ENCODE data around the gene ARHGAP23.
"Not testable (repeated sequence)": the region's sequence is repeated elsewhere in the genome, so short reads cannot be mapped to it uniquely, and the experiment has no call there.

ARHGAP23 gene

DNA sequence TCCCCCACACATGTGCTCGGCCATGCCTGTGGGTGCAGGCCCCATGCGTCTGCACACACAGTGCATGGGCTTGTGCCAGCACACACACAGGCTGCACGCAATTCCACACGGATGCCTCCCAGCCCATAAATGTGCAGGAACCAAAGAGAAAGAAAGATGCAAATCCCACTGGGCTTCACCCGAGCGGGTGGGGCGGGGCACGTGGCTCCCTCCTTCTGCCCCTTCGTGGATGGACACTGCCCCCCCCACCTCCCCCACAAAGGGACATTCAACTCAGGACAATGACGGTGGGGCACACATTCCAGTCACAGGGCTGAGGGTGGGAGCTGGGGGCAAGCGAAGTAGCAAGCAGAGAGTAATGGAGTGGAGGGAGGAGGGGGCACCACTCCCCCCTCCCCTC, 102.6 kb downstream of the ARHGAP23 start:
- not testable (repeated sequence) for DNase-seq

DNA sequence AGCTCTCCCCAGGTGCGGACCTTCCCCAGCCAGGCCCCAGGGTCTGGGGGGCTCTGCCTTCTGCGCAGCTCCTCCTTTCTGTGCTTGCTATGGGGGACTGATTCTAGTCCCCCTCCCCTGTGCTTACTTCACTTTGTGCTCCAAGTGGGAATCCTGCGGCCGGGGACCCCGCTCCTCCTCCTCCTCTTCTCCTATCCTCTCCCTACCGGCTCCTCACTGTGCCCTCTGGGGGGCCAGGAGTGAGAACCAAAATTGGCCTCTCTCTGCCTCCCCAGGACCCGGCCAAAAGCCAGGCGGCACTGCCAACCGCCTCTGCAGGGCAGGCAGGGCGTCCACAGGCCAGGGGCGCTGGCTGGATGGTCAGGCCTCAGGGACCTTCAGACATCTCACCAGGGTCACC, 103.5 kb downstream of the ARHGAP23 start:
- not testable (repeated sequence) for DNase-seq

DNA sequence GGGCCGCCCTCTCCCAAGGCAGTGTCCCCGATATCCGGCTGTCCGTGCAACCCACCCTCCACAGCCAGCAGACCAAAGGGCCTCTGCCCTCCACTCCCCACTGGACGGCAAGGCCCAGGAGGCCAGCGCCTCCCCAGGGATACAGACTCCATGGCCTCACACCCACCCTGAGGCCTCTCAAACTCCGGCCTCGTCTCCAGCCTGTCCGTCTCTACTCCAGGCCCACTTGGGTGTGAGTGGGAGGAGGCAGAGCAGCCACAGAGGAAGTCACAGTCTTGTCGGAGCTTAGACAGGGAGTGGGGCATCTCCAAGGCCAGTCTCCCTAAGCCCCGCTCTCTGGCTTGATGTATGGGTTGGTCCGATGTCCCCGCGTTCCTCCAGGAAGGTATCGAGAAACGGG, 104.2 kb downstream of the ARHGAP23 start:
- DNase-seq, result no peak

DNA sequence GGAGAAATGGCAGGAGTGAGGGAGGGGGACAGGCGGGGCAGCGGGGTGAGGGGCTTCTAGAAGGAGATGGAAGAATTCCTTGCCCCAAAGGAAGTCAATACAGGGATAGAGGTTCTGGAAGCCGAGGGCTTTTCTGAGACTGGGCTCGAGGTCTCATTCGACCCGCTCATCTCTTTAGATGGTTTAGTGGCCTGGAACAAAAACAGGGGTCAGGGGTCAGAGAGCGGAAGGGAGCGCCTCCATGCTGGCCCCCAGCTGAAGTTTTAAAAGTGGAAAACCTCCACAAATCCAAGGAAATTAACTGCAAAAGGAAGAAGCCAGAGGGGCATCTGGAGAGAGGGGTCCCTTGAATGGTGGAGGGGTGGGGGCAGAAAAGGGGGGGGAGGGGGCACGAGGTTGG, 105.0 kb downstream of the ARHGAP23 start:
- DNase-seq, result no peak

DNA sequence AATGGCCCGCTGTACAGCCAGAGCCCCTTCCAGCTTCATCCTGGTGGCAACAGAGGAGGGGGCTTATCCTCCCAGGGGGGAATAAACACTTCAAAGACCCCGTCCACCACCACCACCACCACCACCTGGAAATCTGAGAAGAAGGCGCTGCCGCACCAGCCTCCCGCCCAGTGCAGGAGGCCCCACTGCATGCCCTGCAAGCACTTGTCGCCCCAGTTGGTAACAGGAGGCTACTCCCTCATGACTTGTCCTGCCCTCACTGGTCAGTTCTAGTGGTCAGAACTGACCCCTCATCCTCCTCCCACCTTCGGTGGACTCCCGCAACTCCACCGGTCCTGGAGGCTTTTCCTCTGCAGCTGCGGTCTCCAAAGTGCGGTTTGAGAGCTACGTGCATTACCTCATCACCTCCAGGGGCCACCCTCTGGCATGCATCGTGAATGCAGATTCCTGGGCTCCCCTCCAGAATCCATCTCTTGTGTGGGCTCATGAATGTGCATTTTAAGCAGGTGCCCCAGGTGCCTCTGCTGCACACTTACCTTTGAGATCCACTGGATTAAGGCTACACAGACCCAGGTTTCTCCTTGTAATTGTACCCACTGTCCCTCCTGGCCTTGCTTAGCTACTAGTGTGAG, 105.7 kb downstream of the ARHGAP23 start:
- no peak for DNase-seq

DNA sequence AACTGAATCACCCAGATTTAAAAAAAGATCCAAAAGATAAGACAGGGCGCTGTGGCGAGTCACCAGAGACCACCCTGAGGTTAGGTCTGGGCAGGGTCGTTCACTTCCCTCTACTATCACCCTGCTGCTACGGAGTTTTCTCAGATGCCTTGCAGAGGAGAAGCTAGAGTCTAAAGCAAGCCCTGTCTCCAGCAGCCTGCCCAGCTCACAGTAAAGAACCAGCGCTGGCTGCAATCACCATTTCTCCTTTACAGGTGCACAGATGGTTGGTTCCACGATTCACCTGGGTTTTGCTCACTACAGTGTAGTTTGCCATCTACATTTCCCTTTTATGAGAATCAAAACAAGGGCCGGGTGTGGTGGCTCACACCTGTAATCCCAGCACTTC, 106.2 kb downstream of the ARHGAP23 start:
- DNase-seq, result no peak

DNA sequence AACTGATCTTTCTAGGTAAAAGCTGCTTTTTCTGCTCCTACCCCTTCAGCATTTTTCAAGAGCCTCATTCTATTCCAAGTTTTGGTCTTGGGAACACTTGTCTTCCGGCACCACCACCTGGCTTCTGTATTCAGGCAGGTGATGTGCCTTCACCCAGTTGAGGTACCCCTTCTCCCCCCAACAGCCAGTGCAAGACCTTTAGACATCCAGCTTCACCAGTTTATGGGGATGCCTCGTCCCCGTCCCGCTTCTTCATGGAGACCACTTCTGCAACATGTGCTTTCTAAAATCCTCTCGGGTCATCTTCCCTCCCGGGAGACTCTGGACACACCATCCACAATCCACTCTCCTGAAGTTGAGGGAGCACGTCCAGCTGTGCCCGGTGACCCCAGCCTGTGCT, 107.6 kb downstream of the ARHGAP23 start:
- DNase-seq, result no peak

DNA sequence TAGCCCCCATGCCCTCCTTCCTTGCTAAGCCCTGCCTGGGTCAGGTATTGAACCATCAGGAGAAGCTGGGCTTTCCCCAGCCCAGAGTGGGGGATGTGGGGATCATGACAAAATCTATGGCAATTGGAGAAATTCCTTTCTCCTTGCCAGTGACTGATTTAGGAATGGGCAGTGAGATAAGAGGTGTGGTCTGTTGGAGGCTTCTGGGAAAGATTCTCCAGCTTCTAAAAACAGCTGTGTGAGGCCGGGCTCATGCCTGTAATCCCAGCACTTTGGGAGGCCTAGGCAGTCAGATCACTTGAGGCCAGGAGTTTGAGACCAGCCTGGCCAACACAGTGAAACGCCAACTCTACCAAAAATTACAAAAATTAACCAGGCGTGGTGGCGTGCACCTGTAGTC, 108.4 kb downstream of the ARHGAP23 start:
- DNase-seq, result no peak

DNA sequence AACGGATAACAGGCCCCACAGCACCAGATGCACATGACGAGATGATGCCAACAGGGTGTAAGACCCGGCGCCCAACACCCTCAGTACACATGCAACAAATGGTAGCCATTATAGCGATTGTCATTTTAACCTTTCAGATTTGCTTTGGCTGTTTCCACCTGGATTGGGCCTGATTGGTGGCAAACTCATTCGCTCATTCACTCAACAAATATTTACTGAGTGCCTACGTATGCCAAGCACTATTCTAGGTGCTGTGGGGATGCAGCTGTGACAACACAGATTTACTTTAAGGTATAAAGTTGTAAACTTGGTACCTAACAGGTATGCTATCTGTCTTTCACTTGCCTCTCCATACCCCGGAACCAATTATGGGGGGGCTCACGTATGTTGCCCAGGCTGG, 110.6 kb downstream of the ARHGAP23 start:
- DNase-seq, result no peak

DNA sequence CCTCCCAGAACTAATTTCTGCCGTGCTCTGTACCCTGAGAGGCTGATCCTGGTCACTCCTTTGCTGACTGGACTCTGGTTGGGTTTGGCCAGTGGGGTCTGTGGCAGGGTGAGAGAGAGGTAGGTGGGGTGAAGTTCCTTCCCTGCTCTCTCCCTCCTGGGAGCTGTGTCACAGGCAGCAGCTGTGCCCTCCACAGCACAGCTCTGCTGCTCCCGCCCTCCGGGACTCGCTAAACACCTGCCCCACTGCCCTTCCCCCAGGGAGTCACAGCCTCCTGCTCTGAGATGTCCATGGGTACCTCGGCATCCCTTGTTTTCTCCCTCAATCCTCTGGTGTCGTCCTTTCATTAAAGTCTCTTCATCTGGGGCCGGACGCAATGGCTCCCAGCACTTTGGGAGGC, 111.1 kb downstream of the ARHGAP23 start:
- DNase-seq, result no peak

DNA sequence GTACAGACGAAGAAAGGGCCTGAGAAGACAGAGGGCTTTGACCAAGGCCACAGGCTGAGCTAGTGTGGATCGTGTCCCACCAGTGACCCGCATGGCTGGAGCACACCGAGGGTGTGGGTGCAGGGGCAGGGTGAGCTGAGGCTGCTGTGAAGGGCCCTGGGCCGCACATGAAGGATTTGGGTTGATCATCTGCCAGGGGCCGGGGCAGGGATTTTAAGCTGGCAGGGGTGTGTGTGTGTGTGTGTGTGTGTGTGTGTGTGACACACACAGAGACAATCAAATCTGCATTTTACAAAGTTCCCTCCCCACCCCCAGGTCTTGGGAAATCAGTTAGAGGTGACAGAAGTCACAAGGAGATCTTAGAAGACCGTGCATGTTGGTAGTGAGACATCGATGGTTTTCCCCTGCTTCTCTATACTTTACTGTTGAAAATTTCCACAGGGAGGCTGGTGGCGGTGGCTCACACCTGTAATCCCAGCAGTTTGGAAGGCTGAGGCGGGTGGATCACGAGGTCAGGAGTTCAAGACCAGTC, 112.3 kb downstream of the ARHGAP23 start:
- no peak for DNase-seq

DNA sequence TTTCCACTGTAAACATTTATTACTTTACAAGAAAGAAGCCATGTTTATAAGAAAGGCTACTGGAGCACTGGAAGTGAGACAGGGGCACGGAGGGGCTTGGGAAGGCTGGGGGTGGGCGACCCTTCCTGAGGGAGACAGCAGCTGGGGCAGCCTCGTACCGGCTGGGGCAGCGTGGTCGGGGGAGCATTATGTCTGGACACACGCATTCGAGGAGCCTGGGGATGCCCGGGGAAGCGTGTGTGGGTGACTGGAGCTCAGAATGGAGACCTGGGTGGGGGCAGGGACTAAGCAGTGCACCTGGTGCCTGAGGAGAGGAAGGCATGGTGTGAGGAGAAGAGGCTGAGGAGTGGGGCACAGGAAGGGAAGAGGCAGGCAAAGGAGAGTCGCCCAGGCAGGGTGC, 113.0 kb downstream of the ARHGAP23 start:
- no peak for DNase-seq

DNA sequence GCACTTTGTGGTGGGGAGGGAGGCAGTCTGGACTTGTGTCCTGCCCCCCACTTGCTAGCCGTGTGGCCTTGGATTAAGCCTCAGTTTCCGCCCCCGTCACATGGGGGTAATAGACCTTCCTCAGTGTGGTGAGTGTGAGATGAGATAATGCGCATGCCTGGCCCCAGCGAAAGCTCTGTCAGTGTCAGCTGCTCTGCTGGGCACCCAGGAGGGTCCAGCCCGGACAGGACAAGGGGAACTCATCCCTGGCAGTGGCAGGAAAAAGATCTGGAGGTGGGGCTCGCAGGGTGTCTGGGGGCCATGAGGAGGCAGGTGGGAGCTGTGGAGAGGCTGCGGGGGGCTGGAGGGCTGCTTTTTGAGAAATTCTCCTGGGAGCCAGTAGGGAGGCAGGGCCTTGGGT, 114.0 kb downstream of the ARHGAP23 start:
- no peak for DNase-seq

DNA sequence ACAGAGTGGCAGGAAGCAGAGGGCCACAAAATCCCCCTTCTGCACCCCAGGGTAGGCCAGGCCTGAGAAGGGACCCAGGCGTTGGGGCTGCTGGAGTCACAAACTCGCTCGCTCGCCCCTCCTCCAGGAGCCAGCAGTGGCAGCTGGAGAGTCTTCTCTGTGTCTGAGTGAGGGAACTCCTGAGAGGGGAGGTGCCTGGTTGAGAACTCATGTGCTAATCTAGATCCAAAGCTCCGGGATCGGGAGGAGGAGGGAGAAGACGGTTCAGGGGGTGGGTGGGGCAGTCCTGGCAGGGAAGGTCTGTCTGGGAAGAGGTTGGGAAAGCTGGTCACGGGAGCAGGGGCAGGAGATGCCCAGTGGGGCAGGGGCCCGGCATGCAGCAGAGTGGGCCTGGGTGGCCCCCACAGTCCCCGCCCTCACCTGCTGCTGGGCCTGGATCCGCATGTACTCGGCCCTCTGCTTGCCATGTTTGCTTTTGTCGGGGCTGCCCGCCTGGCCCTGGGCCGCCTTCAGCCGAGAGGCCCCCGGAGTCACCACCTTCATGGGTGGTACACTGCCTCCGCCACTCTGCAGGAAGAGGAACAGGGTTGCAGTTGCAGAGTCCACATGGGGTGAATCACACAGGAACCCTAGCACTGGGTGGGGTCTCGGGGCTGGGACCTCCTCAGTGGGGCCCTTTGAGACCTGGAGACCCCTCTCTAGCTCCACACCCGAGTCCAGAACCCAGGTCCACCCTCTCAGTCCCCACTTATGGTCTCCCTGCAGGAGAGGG, 115.3 kb downstream of the ARHGAP23 start:
- no peak for DNase-seq

DNA sequence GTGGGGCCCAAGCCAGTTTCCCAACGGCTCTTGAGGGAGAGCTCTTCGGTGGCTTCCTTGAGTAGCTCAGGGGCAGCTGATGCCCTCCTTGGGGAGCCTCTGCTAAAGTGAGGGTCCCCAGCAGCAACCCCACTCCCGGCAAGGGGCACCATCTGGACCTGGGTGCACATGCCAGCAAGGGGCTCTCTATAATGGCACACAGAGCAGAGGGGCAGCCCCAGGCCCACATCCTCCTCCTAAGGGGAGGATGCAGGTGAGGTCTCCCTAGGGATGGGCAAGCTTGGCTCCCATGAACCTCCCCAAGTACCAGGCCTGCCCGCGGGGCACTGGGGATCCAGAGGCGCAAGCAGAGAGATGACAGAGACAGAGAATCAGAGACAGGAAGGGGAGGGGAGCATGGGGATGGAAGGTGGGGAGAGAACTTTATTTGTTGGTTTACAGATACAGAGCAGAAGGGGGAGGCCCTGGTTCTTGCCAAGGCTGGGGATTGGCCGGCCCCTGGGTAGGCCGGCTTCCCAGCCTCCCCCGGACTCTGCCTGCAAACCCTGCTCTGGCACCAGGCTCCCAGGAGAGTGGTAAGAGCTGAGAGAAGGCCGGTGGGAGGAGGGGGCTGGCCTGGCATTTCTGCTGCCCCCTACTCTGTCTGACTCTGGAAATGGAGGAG, 116.0 kb downstream of the ARHGAP23 start:
- no peak for DNase-seq

DNA sequence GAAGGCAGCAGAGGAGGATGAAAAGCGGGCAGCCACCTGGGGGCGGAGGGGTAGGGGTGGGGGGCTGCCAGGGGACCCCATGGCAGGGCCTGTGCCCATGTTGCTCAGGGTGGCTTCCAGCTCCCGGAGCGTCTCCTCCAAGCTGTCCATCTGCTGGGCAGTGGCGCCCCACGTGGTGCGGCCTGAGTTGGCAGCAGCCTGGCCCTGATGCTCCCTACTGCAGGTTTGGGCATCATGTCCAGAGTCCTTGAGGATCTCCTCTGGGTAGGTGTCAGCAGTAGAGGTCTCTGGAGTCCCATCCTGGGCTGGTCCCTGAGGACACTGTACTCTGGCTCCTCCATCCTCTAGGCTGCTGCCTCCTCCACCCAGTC, 116.6 kb downstream of the ARHGAP23 start:
- no peak for DNase-seq

DNA sequence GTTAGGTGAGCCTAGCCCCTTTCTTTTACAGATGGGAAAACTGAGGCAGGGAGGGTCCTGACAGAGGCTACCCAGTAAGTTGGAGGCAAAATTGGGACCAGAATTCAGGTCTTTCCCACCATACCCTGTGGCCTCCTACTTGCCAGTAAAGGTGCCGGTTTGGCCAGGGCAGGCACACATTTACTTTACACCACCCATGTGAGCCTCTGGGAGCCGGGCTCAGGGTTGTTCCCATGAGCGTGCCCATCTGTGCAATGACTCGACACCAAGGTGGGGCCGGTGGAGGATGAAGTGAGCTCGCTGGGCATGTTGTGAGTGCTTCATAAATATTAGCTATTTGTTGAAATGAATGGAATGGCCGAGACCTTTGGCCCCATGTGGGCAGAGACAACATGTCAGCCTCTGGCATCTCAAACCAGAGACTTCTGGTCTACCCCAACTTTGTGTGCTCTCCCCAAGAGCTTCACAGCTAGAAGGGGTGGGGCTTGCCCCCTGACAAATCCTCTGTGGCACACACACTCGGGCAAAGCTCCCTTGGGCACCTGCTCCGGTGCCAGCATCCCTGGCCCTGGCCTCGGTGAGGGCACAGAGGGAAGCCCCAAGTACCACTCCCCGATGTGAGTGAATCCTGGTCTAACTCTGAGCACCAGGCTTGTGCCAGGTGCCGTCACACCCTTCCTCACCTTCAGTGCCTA, 117.4 kb downstream of the ARHGAP23 start:
- DNase-seq, result no peak

DNA sequence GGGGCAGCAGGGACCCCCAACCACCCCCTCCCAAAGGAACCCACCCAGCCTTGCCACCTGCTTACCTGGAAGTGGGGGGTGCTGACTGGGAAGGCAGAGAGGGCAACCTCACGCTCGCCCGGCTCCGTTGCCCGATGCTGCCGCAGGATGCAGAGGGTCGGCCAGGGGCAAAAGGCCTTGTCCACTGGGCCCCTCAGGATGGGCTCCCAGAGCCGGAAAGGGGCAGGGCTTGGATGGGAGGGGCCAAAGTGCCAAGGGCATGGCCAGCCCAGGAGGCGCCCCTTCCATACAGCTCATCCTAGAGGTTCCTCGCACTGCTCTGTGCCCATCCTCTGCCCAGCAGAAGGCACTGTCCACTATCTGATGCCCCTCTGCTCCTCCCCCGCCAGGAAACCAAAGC, 118.1 kb downstream of the ARHGAP23 start:
- no peak for DNase-seq

DNA sequence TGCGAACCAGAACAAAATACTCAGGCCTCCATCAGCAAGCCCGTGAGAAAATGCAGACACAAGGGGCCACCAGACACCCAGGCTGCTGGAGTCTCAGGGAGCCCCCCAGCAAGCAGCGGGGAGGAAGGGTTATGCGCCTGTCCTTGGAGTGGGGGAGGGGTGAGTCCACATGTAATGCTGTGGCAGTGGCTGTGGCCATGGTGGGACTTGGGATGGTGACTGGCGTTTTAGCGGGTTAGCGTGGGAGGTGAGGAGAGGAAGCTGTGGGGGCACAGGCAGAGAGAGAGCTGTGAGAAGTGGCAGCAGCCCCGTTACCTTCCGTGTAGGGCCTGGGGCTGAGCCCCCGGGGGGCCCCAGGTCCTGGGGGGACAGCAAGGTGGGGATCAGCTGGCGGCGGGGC, 119.2 kb downstream of the ARHGAP23 start:
- DNase-seq, result no peak

DNA sequence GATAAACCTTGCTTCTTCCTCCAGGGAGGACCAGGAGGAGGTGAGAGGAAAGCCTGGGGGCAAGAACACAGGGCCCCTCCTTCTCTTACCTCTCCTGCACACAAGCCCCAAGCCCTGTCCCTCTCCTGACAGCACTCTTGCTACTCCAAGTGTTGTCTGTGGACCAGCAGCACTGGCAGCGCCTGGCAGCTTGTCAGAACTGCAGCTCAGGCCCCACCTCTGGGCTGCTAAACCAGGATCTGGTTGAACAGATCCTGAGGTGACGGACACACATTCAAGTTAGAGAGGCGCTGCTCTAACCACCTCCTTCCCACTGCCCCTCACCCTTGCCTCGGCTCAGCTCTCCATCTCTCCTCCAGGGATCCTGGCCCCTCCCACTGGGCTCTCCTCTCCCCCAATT, 121.0 kb downstream of the ARHGAP23 start:
- DNase-seq, result no peak

DNA sequence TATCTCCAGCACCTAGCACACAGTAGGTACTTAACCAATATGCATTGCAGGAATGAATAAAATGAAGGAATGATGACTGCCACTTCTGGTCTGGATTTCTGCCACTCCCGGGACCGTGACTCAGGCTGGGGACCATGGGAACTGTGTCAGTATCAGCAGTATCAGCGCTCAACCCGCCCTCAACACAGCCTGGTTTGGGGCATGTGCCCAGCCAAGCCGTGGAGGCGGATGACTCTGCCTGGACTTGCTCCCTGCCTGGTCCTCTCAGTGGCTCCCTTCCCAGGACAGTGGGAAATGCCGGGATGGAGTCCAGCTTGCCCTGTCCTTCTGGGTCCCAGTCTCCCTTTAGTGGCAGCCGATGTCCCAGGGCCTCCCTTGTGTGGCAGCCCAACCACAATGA, 122.4 kb downstream of the ARHGAP23 start:
- DNase-seq, result no peak

DNA sequence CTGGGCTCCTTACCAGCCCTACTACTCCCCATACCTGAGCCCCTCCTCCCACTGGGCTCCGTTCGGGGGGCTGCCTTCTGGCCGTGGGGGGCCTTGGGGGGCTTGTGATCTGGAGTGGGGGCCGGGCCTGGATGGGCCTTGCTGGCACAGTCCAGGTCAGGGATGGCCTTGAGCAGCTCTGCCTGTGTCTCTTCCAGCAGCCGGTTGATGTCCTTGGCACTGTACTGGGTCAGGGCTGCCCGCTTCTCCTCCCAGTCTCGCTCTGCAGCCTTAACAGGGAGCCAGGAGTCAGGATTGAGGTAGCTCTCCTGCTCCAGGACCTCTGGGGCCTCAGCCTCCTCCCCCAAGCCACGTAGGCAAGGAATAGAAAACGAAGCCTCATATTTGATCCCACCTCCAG, 122.9 kb downstream of the ARHGAP23 start:
- no peak for DNase-seq

DNA sequence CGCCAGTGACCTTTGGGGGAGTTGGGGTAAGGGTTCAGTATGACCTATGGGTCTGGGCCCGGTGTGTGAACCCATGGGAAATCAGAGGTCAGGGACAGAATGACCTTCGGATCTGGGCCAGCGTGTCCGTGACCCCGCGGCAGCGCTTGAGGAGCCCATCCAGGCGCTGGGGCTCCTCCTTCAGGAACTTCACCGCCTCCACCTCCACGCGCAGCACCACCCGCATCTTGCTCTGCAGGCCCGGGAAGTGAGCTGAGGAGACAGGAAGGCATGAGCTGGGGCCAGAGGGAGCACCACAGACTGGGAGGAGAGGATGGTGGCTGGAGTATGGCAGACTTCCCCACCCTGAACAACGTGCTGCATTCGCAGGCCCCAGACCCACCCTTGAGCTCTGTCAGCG, 124.1 kb downstream of the ARHGAP23 start:
- DNase-seq, result no peak
